ENCODE measurements around the gene VPS39. TPM values are rescaled to one million over a fixed set of nuclear protein-coding genes. Genes with fewer than 3 reads are reported as not detected.

Gene VPS39
- total and polyA plus RNA-seq, 2 donors (not counting 3 experiments of a cell fraction or from before 2014, with no cell fraction given), result 56.5 to 56.7 TPM

DNA sequence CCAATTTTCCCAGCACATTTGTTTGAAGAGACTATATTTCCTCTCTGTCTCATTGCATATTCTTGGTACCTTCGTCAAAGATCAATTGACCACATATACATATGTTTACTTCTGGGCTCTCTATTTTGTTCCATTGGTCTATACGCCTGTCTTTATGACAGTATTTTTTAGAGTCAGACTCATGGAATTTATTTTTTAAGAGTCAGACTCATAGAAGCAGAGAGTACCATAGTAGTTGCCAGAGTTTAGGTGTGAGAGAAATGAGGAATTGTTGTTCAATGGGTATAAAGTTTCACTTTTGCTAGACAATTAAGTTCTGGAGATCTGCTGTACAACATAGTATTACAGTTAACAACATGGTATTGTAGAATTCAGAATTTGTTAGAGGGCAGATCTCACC lies 78.7 kb downstream of the VPS39 start:
- Histone ChIP-seq H3K9me1 (replicated peaks; ENCODE audit: control insufficient read depth, extremely low read depth, insufficient read depth, low read length) (no peaks in the 10 kb centered on the region), H3K79me2 (ENCODE audit: control insufficient read depth, insufficient read depth, low read length) (no peaks in the 10 kb centered on the region), H3K27ac (ENCODE audit: insufficient read depth, low read depth, low read length) (no peak overlapping the region), H3K4me3 (replicated peaks in 1 of 3; ENCODE audit: insufficient read depth in 1 of 3, low read depth in 1 of 3, low read length in 3 of 3) (no peak overlapping the region), H3K4me1 (ENCODE audit: control insufficient read depth, extremely low read depth, insufficient read depth, low read length) (no peaks in the 10 kb centered on the region), H3K27me3 (ENCODE audit: control insufficient read depth in 2 of 2, insufficient read depth in 2 of 2, low read length in 2 of 2) (peaks cover 16 to 21% of the 10 kb centered on the region in 2 experiments), H3K9ac (replicated peaks; ENCODE audit: extremely low read depth, insufficient read depth, low read length) (no peak overlapping the region), H3K36me3 (ENCODE audit: control insufficient read depth in 2 of 2, extremely low read depth in 1 of 2, insufficient read depth in 2 of 2, low read length in 2 of 2) (no peaks in the 10 kb centered on the region), H4K20me1 (replicated peaks; ENCODE audit: control insufficient read depth, extremely low read depth, insufficient read depth, low read length) (no peaks in the 10 kb centered on the region), H3K9me3 (replicated peaks; ENCODE audit: control insufficient read depth, insufficient read depth, low read length) (no peaks in the 10 kb centered on the region), H3K4me2 (ENCODE audit: insufficient read depth, low read length) (no peak overlapping the region), H2AFZ (ENCODE audit: low read depth, low read length) (no peak overlapping the region)
- dilution Hi-C loops (cut with MboI; ENCODE audit: extremely low pct_ligation_motif_present, low sequenced_read_pairs) (no loop called here), intact Hi-C loops (cut with micrococcal nuclease) (no loop called here)
- CTCF ChIA-PET, result interaction anchor here (1.2 to 3.0 kb wide), 4 partner anchors 10 to 72 kb away, joined by 4 to 28 read pairs (median 6); no protein-coding TSS in a partner anchor
- DNase-seq (ENCODE audit: low read depth, low spot score) (no peak), FAIRE-seq (no peak)
- no TSS peak for BruUV-seq (replicated peaks)
- POLR2A ChIA-PET, result no interaction called here
- TF ChIP-seq POLR2AphosphoS5 (IDR thresholded peaks at IDR 0.05; ENCODE audit: insufficient read depth, low read depth, low read length), result no peak
- TF ChIP-seq POLR2A (IDR thresholded peaks at IDR 0.05; ENCODE audit: low read depth, low read length), result no peak
- no peak for TF ChIP-seq FOS (IDR thresholded peaks at IDR 0.05; ENCODE audit: borderline replicate concordance, insufficient read depth, low read length)
- no peak for TF ChIP-seq JUN (IDR thresholded peaks at IDR 0.05; ENCODE audit: borderline replicate concordance, insufficient read depth, insufficient read length, low read depth)
- TF ChIP-seq MYC (IDR thresholded peaks at IDR 0.05; ENCODE audit: low read depth, low read length), result no peak
- no peak for TF ChIP-seq EZH2 (IDR thresholded peaks at IDR 0.05; ENCODE audit: borderline replicate concordance, low read depth, low read length, severe bottlenecking)

DNA sequence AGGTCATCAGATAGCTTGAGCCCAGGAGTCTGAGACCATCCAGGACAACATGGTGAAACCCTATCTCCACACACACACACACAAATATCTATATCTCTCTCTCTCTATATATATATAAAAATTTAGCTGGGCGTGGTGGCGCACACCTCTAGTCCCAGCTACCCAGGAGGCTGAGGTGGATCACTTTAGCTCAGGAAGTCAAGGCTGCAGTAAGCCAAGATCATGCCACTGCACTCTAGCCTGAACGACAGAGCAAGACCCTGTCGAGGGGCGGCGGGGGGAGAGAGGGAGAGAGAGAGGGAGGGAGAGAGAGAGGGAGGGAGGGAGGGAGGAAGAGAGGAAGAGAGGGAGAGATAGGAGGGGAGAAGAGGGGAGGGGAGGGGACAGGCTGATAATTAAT lies 79.6 kb downstream of the VPS39 start:
- Histone ChIP-seq H3K9me1 (replicated peaks; ENCODE audit: control insufficient read depth, extremely low read depth, insufficient read depth, low read length) (no peaks in the 10 kb centered on the region), H3K27ac (ENCODE audit: insufficient read depth, low read depth, low read length) (no peak overlapping the region), H2AFZ (ENCODE audit: low read depth, low read length) (no peak overlapping the region), H3K79me2 (ENCODE audit: control insufficient read depth, insufficient read depth, low read length) (no peaks in the 10 kb centered on the region), H3K4me3 (replicated peaks in 1 of 3; ENCODE audit: insufficient read depth in 1 of 3, low read depth in 1 of 3, low read length in 3 of 3) (no peak overlapping the region), H3K4me1 (ENCODE audit: control insufficient read depth, extremely low read depth, insufficient read depth, low read length) (no peaks in the 10 kb centered on the region), H3K9ac (replicated peaks; ENCODE audit: extremely low read depth, insufficient read depth, low read length) (no peak overlapping the region), H3K4me2 (ENCODE audit: insufficient read depth, low read length) (no peak overlapping the region), H3K9me3 (replicated peaks; ENCODE audit: control insufficient read depth, insufficient read depth, low read length) (no peaks in the 10 kb centered on the region), H3K27me3 (ENCODE audit: control insufficient read depth in 2 of 2, insufficient read depth in 2 of 2, low read length in 2 of 2) (peaks cover 18 to 21% of the 10 kb centered on the region in 2 experiments), H3K36me3 (ENCODE audit: control insufficient read depth in 2 of 2, extremely low read depth in 1 of 2, insufficient read depth in 2 of 2, low read length in 2 of 2) (no peaks in the 10 kb centered on the region), H4K20me1 (replicated peaks; ENCODE audit: control insufficient read depth, extremely low read depth, insufficient read depth, low read length) (no peaks in the 10 kb centered on the region)
- FAIRE-seq (no peak), DNase-seq (ENCODE audit: low read depth, low spot score) (no peak)
- dilution Hi-C loops (cut with MboI; ENCODE audit: extremely low pct_ligation_motif_present, low sequenced_read_pairs) (no loop called here), intact Hi-C loops (cut with micrococcal nuclease) (no loop called here)
- ChIA-PET POLR2A (no interaction called here), CTCF (interaction anchor here (0.7 to 1.2 kb wide), 3 partner anchors 9 to 15 kb away, joined by 3 to 4 read pairs (median 4); no protein-coding TSS in a partner anchor)
- no TSS peak for BruUV-seq (replicated peaks)
- no peak for TF ChIP-seq GATA2 (IDR thresholded peaks at IDR 0.05; ENCODE audit: insufficient read depth, insufficient read length, low read depth, low read length)
- no peak for TF ChIP-seq FOS (IDR thresholded peaks at IDR 0.05; ENCODE audit: borderline replicate concordance, insufficient read depth, low read length)
- TF ChIP-seq, protein P1, sequence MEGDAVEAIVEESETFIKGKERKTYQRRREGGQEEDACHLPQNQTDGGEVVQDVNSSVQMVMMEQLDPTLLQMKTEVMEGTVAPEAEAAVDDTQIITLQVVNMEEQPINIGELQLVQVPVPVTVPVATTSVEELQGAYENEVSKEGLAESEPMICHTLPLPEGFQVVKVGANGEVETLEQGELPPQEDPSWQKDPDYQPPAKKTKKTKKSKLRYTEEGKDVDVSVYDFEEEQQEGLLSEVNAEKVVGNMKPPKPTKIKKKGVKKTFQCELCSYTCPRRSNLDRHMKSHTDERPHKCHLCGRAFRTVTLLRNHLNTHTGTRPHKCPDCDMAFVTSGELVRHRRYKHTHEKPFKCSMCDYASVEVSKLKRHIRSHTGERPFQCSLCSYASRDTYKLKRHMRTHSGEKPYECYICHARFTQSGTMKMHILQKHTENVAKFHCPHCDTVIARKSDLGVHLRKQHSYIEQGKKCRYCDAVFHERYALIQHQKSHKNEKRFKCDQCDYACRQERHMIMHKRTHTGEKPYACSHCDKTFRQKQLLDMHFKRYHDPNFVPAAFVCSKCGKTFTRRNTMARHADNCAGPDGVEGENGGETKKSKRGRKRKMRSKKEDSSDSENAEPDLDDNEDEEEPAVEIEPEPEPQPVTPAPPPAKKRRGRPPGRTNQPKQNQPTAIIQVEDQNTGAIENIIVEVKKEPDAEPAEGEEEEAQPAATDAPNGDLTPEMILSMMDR (IDR thresholded peaks at IDR 0.05; ENCODE audit: extremely low read depth in 1 of 2, insufficient read depth in 1 of 2, low read depth in 1 of 2, low read length in 2 of 2), result no peak
- TF ChIP-seq EZH2 (IDR thresholded peaks at IDR 0.05; ENCODE audit: borderline replicate concordance, low read depth, low read length, severe bottlenecking), result no peak
- no peak for TF ChIP-seq POLR2A (IDR thresholded peaks at IDR 0.05; ENCODE audit: low read depth, low read length)
- TF ChIP-seq JUN (IDR thresholded peaks at IDR 0.05; ENCODE audit: borderline replicate concordance, insufficient read depth, insufficient read length, low read depth), result no peak
- TF ChIP-seq, protein P2, sequence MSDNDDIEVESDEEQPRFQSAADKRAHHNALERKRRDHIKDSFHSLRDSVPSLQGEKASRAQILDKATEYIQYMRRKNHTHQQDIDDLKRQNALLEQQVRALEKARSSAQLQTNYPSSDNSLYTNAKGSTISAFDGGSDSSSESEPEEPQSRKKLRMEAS (IDR thresholded peaks at IDR 0.05; ENCODE audit: insufficient read depth, insufficient read length), result no peak
- TF ChIP-seq POLR2AphosphoS5 (IDR thresholded peaks at IDR 0.05; ENCODE audit: insufficient read depth, low read depth, low read length), result no peak
- TF ChIP-seq MYC (IDR thresholded peaks at IDR 0.05; ENCODE audit: low read depth, low read length), result no peak
